RWPE1 (cell line): ENCODE data around the gene EXT2.

Experiments used
- CTCF ChIA-PET: fragments of 350-600 bp; sonication (Branson Sonifier 250); formaldehyde crosslinking; extraction: SDS; loops from one replicate; lab custom pipeline; 2021; lab: Yijun Ruan, JAX
- POLR2A ChIA-PET: fragments of 400-600 bp; formaldehyde crosslinking; extraction: SDS; loops from one replicate; lab custom pipeline; 2020; ENCODE audit warnings: antibody characterized with exemption; ENCODE audit not compliant: low non-redundant PET; lab: Yijun Ruan, JAX
- DNase-seq: peaks from one replicate; pipeline ENCODE4 v3.0.0; 2012; ENCODE audit warnings: low spot score
- H3K27ac ChIP-seq: fragments of 450-650 bp; 2 replicates; pipeline ENCODE4 v1.5.1; 2017
- CTCF ChIP-seq: fragments of 450-650 bp; conservative IDR thresholded peaks from 2 replicates; pipeline ENCODE4 v1.5.1; 2017; ENCODE audit warnings: low read depth, mild to moderate bottlenecking

Gene EXT2

GRCh38 chr11:44267750-44268613, 172.5 kb downstream of the EXT2 start:
- DNase-seq, result no peak
- H3K27ac ChIP-seq, result no peak overlapping the region
- CTCF ChIA-PET, result interaction anchor here (0.5 kb wide), 1 partner anchor 626 kb away, joined by 3 read pairs; no protein-coding TSS in a partner anchor
- no peak for TF ChIP-seq CTCF
- POLR2A ChIA-PET, result no interaction called here

GRCh38 chr11:44268614-44269080, 173.2 kb downstream of the EXT2 start:
- CTCF ChIA-PET, result interaction anchor here (0.5 kb wide), 1 partner anchor 626 kb away, joined by 3 read pairs; no protein-coding TSS in a partner anchor
- no peak overlapping the region for H3K27ac ChIP-seq
- POLR2A ChIA-PET, result no interaction called here
- DNase-seq, result no peak
- no peak for TF ChIP-seq CTCF

- no peak for DNase-seq
- POLR2A ChIA-PET, result no interaction called here
- no peak for TF ChIP-seq CTCF
- no peak overlapping the region for H3K27ac ChIP-seq
- CTCF ChIA-PET, result interaction anchor here (1.0 kb wide), 1 partner anchor 16 kb away, joined by 3 read pairs; no protein-coding TSS in a partner anchor
Measured at GRCh38 chr11:44269369-44270351, 174.2 kb downstream of the EXT2 start.

GRCh38 chr11:44270403-44271273, 175.2 kb downstream of the EXT2 start:
- POLR2A ChIA-PET, result no interaction called here
- CTCF ChIA-PET, result interaction anchor here (1.0 kb wide), 1 partner anchor 15 kb away, joined by 3 read pairs; no protein-coding TSS in a partner anchor
- H3K27ac ChIP-seq, result no peak overlapping the region
- DNase-seq, result no peak
- TF ChIP-seq CTCF, result no peak

GRCh38 chr11:44271286-44271685, 175.8 kb downstream of the EXT2 start:
- no peak for TF ChIP-seq CTCF
- CTCF ChIA-PET, result no interaction called here
- H3K27ac ChIP-seq, result no peak overlapping the region
- POLR2A ChIA-PET, result no interaction called here
- no peak for DNase-seq
